Body of pancreas (tissue), 4 donors: ENCODE results near the gene CEBPZOS. TPM values are rescaled to one million over a fixed set of nuclear protein-coding genes. Genes with fewer than 3 reads are reported as not detected.

Source experiments
- ATAC-seq: fragments of 150-250 bp; one replicate; pipeline ENCODE4 v1.9.1; 2016
- DNase-seq, 4 donors: peaks; one replicate each; pipeline ENCODE4 v3.0.0-alpha.2; 2019
- H3K27ac ChIP-seq, 4 donors: fragments of 200-600 bp; sonication (generic); 1 replicate in 3 of 4; 2 replicates in 1 of 4; pipeline versions ENCODE4 v1.5.1 to v1.6.1; 2016 to 2019; ENCODE audit warnings: mild to moderate bottlenecking in 1 of 4, mixed read lengths in 1 of 4, moderate library complexity in 1 of 4
- H3K27me3 ChIP-seq, 2 donors: fragments of 200-600 bp; sonication (generic); one replicate each; pipeline ENCODE4 v1.6.0; 2016; ENCODE audit warnings: mild to moderate bottlenecking in 1 of 2
- H3K36me3 ChIP-seq, 2 donors: fragments of 200-600 bp; sonication (generic); replicated peaks in 1 of 2; 2 replicates each; pipeline ENCODE4 v1.5.1; 2016; ENCODE audit warnings: low read depth in 2 of 2; ENCODE audit not compliant: insufficient read depth in 1 of 2
- H3K4me1 ChIP-seq: fragments of 200-600 bp; sonication (generic); one replicate; pipeline ENCODE4 v1.6.0; 2016
- H3K4me3 ChIP-seq, 2 donors: fragments of 200-600 bp; sonication (generic); 1 replicate in 1 of 2; 2 replicates in 1 of 2; pipeline ENCODE4 v1.5.1; 2016 to 2019
- H3K9me3 ChIP-seq, 3 donors: fragments of 200-600 bp; sonication (generic); 1 replicate in 2 of 3; 2 replicates in 1 of 3; pipeline ENCODE4 v1.5.1; 2016
- CTCF ChIP-seq, 7 experiments: fragments of 450-650 bp in 4 of 7; fragments of 200-600 bp in 3 of 7; sonication (generic) in 3 of 7; IDR thresholded peaks; one replicate each; pipeline ENCODE4 v1.5.1; 2016 to 2019; ENCODE audit warnings: antibody characterized with exemption in 7 of 7
- POLR2A ChIP-seq, 3 donors: fragments of 450-650 bp; IDR thresholded peaks; one replicate each; pipeline ENCODE4 v1.6.1; 2016; ENCODE audit warnings: antibody characterized with exemption in 3 of 3, mild to moderate bottlenecking in 2 of 3
- WGBS, 2 donors: methylation state at CpG; one replicate each; pipeline ENCODE4 v1.1.5; 2017; 5-methylcytosine and 5-hydroxymethylcytosine counted together
- intact Hi-C: fragments of 100-400 bp; cut with DNase I; formaldehyde crosslinking; loops from one replicate; pipeline ENCODE4 v1.15.1; 2023
- total RNA-seq, 2 donors: library from RNA; depleted of rRNA; stranded (reverse); fragments of >200 nt; gene quantifications; one replicate each; pipeline ENCODE4 v1.1.0, GENCODE V29; 2016

Gene CEBPZOS
- total RNA-seq, 2 donors from 2014 or later, result 9.9 to 21.8 TPM

- peak; percentile 67 to 91 (median 88) for TF ChIP-seq POLR2A (IDR thresholded peaks at IDR 0.05)
- peak in 3 of 7 experiments; percentile 12 to 25 (median 22) for TF ChIP-seq CTCF (IDR thresholded peaks at IDR 0.05)
- no peaks in the 10 kb centered on the region for H3K9me3 ChIP-seq
- ATAC-seq, result peak; percentile 97
- no peaks in the 10 kb centered on the region for H3K27me3 ChIP-seq
- peak; percentile 88 to 93 (median 92) for DNase-seq
- H3K36me3 ChIP-seq, result peaks cover 5 to 6% of the 10 kb centered on the region in 2 donors
- peak within 1 kb of the TSS; percentile 66 to 78 for H3K4me3 ChIP-seq
- peak within 1 kb of the TSS; percentile 76 to 94 (median 84) for H3K27ac ChIP-seq
- H3K4me1 ChIP-seq, result peaks cover 24% of the 10 kb centered on the region
- intact Hi-C loops, result no loop called here
- 0 to 1% methylated on average over 32 to 73 of the region's 73 CpGs for WGBS, 2 donors
Measured at GRCh38 chr2:37231241-37232130, 35.2 kb downstream of the CEBPZOS start, which contains the start of the genes CEBPZ and NDUFAF7. Gene CEBPZ (minus strand): TSS chr2:37231596. CDS start chr2:37231567, 29 bp downstream. Gene NDUFAF7 (plus strand): TSS chr2:37231658. CDS start chr2:37231706, 48 bp downstream.

GRCh38 chr2:37232131-37232933 is 36.0 kb downstream of the CEBPZOS start:
- H3K27ac ChIP-seq, result peak overlapping the region; percentile 76 to 94 (median 84)
- ATAC-seq (peak; percentile 18), DNase-seq (peak in 3 of 4 donors; percentile 8 to 15 (median 11))
- peak overlapping the region; percentile 66 to 78 for H3K4me3 ChIP-seq
- H3K27me3 ChIP-seq, result no peaks in the 10 kb centered on the region
- TF ChIP-seq POLR2A (IDR thresholded peaks at IDR 0.05) (no peak), CTCF (IDR thresholded peaks at IDR 0.05) (no peak)
- H3K9me3 ChIP-seq, result no peaks in the 10 kb centered on the region
- peaks cover 5 to 6% of the 10 kb centered on the region in 2 donors for H3K36me3 ChIP-seq
- 10 to 12% methylated on average over 17 to 18 of the region's 18 CpGs for WGBS, 2 donors
- intact Hi-C loops, result no loop called here
- peaks cover 24% of the 10 kb centered on the region for H3K4me1 ChIP-seq

GRCh38 chr2:37243435-37243834 is 47.1 kb downstream of the CEBPZOS start:
- no peaks in the 10 kb centered on the region for H3K27me3 ChIP-seq
- ATAC-seq (no peak), DNase-seq (no peak)
- 84 to 93% methylated on average over 4 of the region's 4 CpGs for WGBS, 2 donors
- H3K4me1 ChIP-seq, result no peaks in the 10 kb centered on the region
- TF ChIP-seq CTCF (IDR thresholded peaks at IDR 0.05) (no peak), POLR2A (IDR thresholded peaks at IDR 0.05) (no peak)
- H3K4me3 ChIP-seq, result no peak overlapping the region
- H3K36me3 ChIP-seq, result peaks cover 2 to 25% of the 10 kb centered on the region in 2 donors
- intact Hi-C loops, result no loop called here
- no peak overlapping the region for H3K27ac ChIP-seq
- no peaks in the 10 kb centered on the region for H3K9me3 ChIP-seq

GRCh38 chr2:37244017-37244416 is 47.7 kb downstream of the CEBPZOS start:
- Histone ChIP-seq H3K27ac (no peak overlapping the region), H3K9me3 (no peaks in the 10 kb centered on the region), H3K4me3 (no peak overlapping the region), H3K4me1 (no peaks in the 10 kb centered on the region), H3K27me3 (no peaks in the 10 kb centered on the region), H3K36me3 (peaks cover 3 to 25% of the 10 kb centered on the region in 2 donors)
- TF ChIP-seq CTCF (IDR thresholded peaks at IDR 0.05) (no peak), POLR2A (IDR thresholded peaks at IDR 0.05) (no peak)
- ATAC-seq (no peak), DNase-seq (no peak)
- intact Hi-C loops, result no loop called here
- WGBS, 2 donors, result 60 to 62% methylated on average over 4 of the region's 4 CpGs
